GM12878 (cell line): ENCODE measurements around the gene MYBBP1A. TPM values are rescaled to one million over a fixed set of nuclear protein-coding genes. Genes with fewer than 3 reads are reported as not detected.

Experiments
- ATAC-seq: fragments of 200-7000 bp; cut with Tn5 transposase; 3 replicates; pipeline ENCODE4 v1.9.1; 2020; ENCODE audit warnings: mild to moderate bottlenecking, moderate library complexity
- BruUV-seq: library from RNA; stranded (reverse); fragments of 400-500 nt; replicated peaks from 2 replicates; lab custom pipeline; 2021; lab: Mats Ljungman, UMichigan
- CTCF ChIA-PET: fragments of 300-600 bp; sonication (Branson Sonifier 250); formaldehyde crosslinking; extraction: SDS; loops from one replicate; lab custom pipeline; 2021; ENCODE audit warnings: inconsistent platforms; lab: Yijun Ruan, JAX
- POLR2A ChIA-PET: fragments of 350-600 bp; formaldehyde crosslinking; extraction: SDS; loops from one replicate; lab custom pipeline; 2021; ENCODE audit warnings: inconsistent platforms; lab: Charles Lee
- RAD21 ChIA-PET: fragments of 300-600 bp; sonication (Branson Sonifier 250); formaldehyde crosslinking; loops from one replicate; lab custom pipeline; 2023; ENCODE audit warnings: antibody characterized with exemption; ENCODE audit not compliant: unreplicated experiment; lab: Charles Lee
- SMC1A ChIA-PET: fragments of 300-600 bp; sonication (Branson Sonifier 250); formaldehyde crosslinking; loops from one replicate; lab custom pipeline; 2023; ENCODE audit not compliant: unreplicated experiment, uncharacterized antibody; lab: Charles Lee
- DNase-seq: peaks from one replicate; pipeline ENCODE4 v3.0.0-alpha.2; 2011; ENCODE audit warnings: low read depth, low spot score
- FAIRE-seq: peaks from 3 replicates; lab custom pipeline; 2011; peaks lifted over from hg19 to GRCh38; lab: Jason Lieb, UNC
- H2AFZ ChIP-seq: 2 replicates; pipeline ENCODE4 v1.6.0; 2011; ENCODE audit warnings: low read depth, low read length, control low read depth; ENCODE audit not compliant: control insufficient read depth
- H3K27ac ChIP-seq: 2 replicates; pipeline ENCODE4 v1.5.1; 2011; ENCODE audit warnings: control low read depth; ENCODE audit not compliant: control insufficient read depth, insufficient read depth
- H3K27me3 ChIP-seq, 2 experiments: replicated peaks in 1 of 2; 2 replicates each; pipeline versions ENCODE4 v1.6.0 to v1.6.1; 2011; ENCODE audit warnings: low read length in 1 of 2; ENCODE audit not compliant: control insufficient read depth in 2 of 2, insufficient read depth in 2 of 2
- H3K36me3 ChIP-seq, 2 experiments: 2 replicates each; pipeline ENCODE4 v1.5.1; 2011; ENCODE audit warnings: low read length in 1 of 2; ENCODE audit not compliant: control insufficient read depth in 2 of 2, insufficient read depth in 2 of 2
- H3K4me1 ChIP-seq: 2 replicates; pipeline ENCODE4 v1.6.1; 2011; ENCODE audit warnings: mild to moderate bottlenecking, low read length, moderate library complexity, mixed read lengths; ENCODE audit not compliant: control insufficient read depth, insufficient read depth
- H3K4me2 ChIP-seq: 2 replicates; pipeline ENCODE4 v1.6.0; 2011; ENCODE audit warnings: control low read depth; ENCODE audit not compliant: control insufficient read depth, insufficient read depth
- H3K4me3 ChIP-seq: fragments of 200-600 bp; sonication (generic); 2 replicates; pipeline ENCODE4 v1.5.1; 2016
- H3K79me2 ChIP-seq: 2 replicates; pipeline ENCODE4 v1.6.0; 2011; ENCODE audit warnings: low read length; ENCODE audit not compliant: control insufficient read depth, insufficient read depth
- H3K9ac ChIP-seq: 2 replicates; pipeline ENCODE4 v1.8.0; 2011; ENCODE audit warnings: low read length, control low read depth, mixed read lengths; ENCODE audit not compliant: control insufficient read depth, insufficient read depth
- H3K9me3 ChIP-seq: replicated peaks from 3 replicates; pipeline ENCODE4 v1.5.1; 2011; ENCODE audit warnings: mild to moderate bottlenecking, low read length; ENCODE audit not compliant: control insufficient read depth, insufficient read depth
- H4K20me1 ChIP-seq: 2 replicates; pipeline ENCODE4 v1.6.0; 2011; ENCODE audit not compliant: control insufficient read depth, insufficient read depth
- EED ChIP-seq: sonication (generic); IDR thresholded peaks from 2 replicates; pipeline ENCODE4 v1.6.1; 2016; ENCODE audit warnings: antibody characterized with exemption, low read depth
- MTA2 ChIP-seq: fragments of 450-650 bp; IDR thresholded peaks from 2 replicates; pipeline ENCODE4 v1.6.1; 2016; ENCODE audit warnings: low read depth, mild to moderate bottlenecking, moderate library complexity
- POLR2A ChIP-seq: IDR thresholded peaks from 2 replicates; pipeline ENCODE4 v1.6.1; 2011; ENCODE audit warnings: low read depth, mild to moderate bottlenecking, low read length
- WGBS: methylation state at CpG from one replicate; pipeline ENCODE4 v1.1.6; 2016; ENCODE audit warnings: low lambda C conversion rate; ENCODE audit not compliant: insufficient replicate concordance, insufficient coverage; ENCODE audit errors: missing lambda C conversion rate; 5-methylcytosine and 5-hydroxymethylcytosine counted together
- in situ Hi-C: fragments of 300-500 bp; cut with MboI; formaldehyde crosslinking; loops from 9 replicates; pipeline ENCODE4 v1.14.3; 2018; ENCODE audit warnings: mixed read lengths
- intact Hi-C: fragments of 100-400 bp; cut with micrococcal nuclease; formaldehyde crosslinking; loops from one replicate; pipeline ENCODE4 v1.14.2; 2022; ENCODE audit not compliant: unreplicated experiment
- polyA plus RNA-seq, 11 experiments: library from polyadenylated mRNA; depleted of rRNA in 4 of 11; unstranded in 6 of 11; stranded (reverse) in 5 of 11; fragments of >200 nt; fragmentation: Nextera tagmentation in 4 of 11; fragmentation: Illumina TruSeq in 1 of 11; extraction: Ambion mirVana in 4 of 11; extraction: Trizol in 1 of 11; gene quantifications; 1 replicate in 1 of 11; 2 replicates in 10 of 11; pipeline versions ENCODE4 v1.2.1 to v1.2.3, GENCODE V29; 2011 to 2016; ENCODE audit warnings: inconsistent platforms in 2 of 11, missing spikeins in 2 of 11, low read depth in 1 of 11
- total RNA-seq, 4 experiments: library from RNA; depleted of rRNA in 3 of 4; stranded (reverse); fragments of >200 nt in 3 of 4; fragmentation: Illumina TruSeq in 1 of 4; extraction: Trizol in 1 of 4; gene quantifications; 2 replicates each; pipeline versions ENCODE4 v1.2.1 to v1.2.3, GENCODE V29; 2013 to 2021
- TF ChIP-seq, protein P1 (sequence below): fragments of 450-650 bp; formaldehyde crosslinking; IDR thresholded peaks from 2 replicates; pipeline ENCODE4 v1.5.0; 2022; ENCODE audit warnings: mild to moderate bottlenecking, missing genetic modification characterization
- TF ChIP-seq, protein P2 (sequence below): fragments of 450-650 bp; IDR thresholded peaks from 2 replicates; pipeline ENCODE4 v1.6.1; 2016; ENCODE audit warnings: mild to moderate bottlenecking

Gene MYBBP1A
- total and polyA plus RNA-seq, 10 of the 15 experiments (the other 5 are each of a cell fraction or from before 2014, with no cell fraction given), result 2.5 to 121 (median 71.6) TPM

- TF ChIP-seq, protein P1, sequence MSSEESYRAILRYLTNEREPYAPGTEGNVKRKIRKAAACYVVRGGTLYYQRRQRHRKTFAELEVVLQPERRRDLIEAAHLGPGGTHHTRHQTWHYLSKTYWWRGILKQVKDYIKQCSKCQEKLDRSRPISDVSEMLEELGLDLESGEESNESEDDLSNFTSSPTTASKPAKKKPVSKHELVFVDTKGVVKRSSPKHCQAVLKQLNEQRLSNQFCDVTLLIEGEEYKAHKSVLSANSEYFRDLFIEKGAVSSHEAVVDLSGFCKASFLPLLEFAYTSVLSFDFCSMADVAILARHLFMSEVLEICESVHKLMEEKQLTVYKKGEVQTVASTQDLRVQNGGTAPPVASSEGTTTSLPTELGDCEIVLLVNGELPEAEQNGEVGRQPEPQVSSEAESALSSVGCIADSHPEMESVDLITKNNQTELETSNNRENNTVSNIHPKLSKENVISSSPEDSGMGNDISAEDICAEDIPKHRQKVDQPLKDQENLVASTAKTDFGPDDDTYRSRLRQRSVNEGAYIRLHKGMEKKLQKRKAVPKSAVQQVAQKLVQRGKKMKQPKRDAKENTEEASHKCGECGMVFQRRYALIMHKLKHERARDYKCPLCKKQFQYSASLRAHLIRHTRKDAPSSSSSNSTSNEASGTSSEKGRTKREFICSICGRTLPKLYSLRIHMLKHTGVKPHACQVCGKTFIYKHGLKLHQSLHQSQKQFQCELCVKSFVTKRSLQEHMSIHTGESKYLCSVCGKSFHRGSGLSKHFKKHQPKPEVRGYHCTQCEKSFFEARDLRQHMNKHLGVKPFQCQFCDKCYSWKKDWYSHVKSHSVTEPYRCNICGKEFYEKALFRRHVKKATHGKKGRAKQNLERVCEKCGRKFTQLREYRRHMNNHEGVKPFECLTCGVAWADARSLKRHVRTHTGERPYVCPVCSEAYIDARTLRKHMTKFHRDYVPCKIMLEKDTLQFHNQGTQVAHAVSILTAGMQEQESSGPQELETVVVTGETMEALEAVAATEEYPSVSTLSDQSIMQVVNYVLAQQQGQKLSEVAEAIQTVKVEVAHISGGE (CRISPR knock-in tag), result no peak
- no peak for TF ChIP-seq EED
- no peak for TF ChIP-seq MTA2
These were observed 10.8 kb downstream of the MYBBP1A start (continued) for GRCh38 chr17:4544135-4544950.

- ChIA-PET SMC1A (no interaction called here), POLR2A (interaction anchor here (0.6 kb wide), 1 partner anchor 42 kb away, joined by 3 read pairs; no protein-coding TSS in a partner anchor), CTCF (interaction anchor here (1.1 kb wide), 1 partner anchor 22 kb away, joined by 3 read pairs; no protein-coding TSS in a partner anchor), RAD21 (no interaction called here)
- Histone ChIP-seq H3K79me2 (no peaks in the 10 kb centered on the region), H3K9ac (no peak overlapping the region), H2AFZ (no peak overlapping the region), H3K4me3 (no peak overlapping the region), H4K20me1 (no peaks in the 10 kb centered on the region; the same call in none of the 2 replicates), H3K27me3 (no peaks in the 10 kb centered on the region), H3K4me1 (no peaks in the 10 kb centered on the region), H3K4me2 (no peak overlapping the region), H3K36me3 (peaks cover 8 to 57% of the 10 kb centered on the region in 2 experiments; a peak in 3 of 4 replicates), H3K9me3 (no peaks in the 10 kb centered on the region), H3K27ac (no peak overlapping the region)
- BruUV-seq, result no TSS peak
- in situ Hi-C loops, result no loop called here
- TF ChIP-seq POLR2A, result peak; percentile 32; the same call in 1 of the 2 replicates
- TF ChIP-seq, protein P2, sequence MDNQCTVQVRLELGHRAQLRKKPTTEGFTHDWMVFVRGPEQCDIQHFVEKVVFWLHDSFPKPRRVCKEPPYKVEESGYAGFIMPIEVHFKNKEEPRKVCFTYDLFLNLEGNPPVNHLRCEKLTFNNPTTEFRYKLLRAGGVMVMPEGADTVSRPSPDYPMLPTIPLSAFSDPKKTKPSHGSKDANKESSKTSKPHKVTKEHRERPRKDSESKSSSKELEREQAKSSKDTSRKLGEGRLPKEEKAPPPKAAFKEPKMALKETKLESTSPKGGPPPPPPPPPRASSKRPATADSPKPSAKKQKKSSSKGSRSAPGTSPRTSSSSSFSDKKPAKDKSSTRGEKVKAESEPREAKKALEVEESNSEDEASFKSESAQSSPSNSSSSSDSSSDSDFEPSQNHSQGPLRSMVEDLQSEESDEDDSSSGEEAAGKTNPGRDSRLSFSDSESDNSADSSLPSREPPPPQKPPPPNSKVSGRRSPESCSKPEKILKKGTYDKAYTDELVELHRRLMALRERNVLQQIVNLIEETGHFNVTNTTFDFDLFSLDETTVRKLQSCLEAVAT, result no peak
- no peak for DNase-seq
- no peak for ATAC-seq
- 92% methylated on average over 19 of the region's 19 CpGs for WGBS
- intact Hi-C loops, result no loop called here
- no peak for FAIRE-seq
These were observed 11.6 kb downstream of the MYBBP1A start for GRCh38 chr17:4543557-4544026.
